Gastroesophageal sphincter (tissue), 4 donors: ENCODE measurements around the gene CYP1B1. TPM values are rescaled to one million over a fixed set of nuclear protein-coding genes. Genes with fewer than 3 reads are reported as not detected.
"Not testable (repeated sequence)": the region's sequence is repeated elsewhere in the genome, so short reads cannot be mapped to it uniquely, and the experiment has no call there.

Experiments
- ATAC-seq: fragments of 150-250 bp; one replicate; pipeline ENCODE4 v1.9.1; 2016; ENCODE audit warnings: mild to moderate bottlenecking, moderate library complexity
- H3K27ac ChIP-seq, 4 donors: fragments of 200-600 bp; sonication (generic) in 3 of 4; 1 replicate in 3 of 4; 2 replicates in 1 of 4; pipeline ENCODE4 v1.5.1; 2016 to 2019
- H3K27me3 ChIP-seq: fragments of 200-600 bp; sonication (generic); one replicate; pipeline ENCODE4 v1.5.1; 2019
- H3K36me3 ChIP-seq, 2 donors: fragments of 200-600 bp; sonication (generic); one replicate each; pipeline ENCODE4 v1.5.1; 2019; ENCODE audit warnings: control low read depth in 1 of 2
- H3K4me1 ChIP-seq, 3 donors: fragments of 200-600 bp; sonication (generic); 1 replicate in 2 of 3; 2 replicates in 1 of 3; pipeline ENCODE4 v1.5.1; 2016 to 2019; ENCODE audit warnings: control low read depth in 2 of 3
- H3K4me3 ChIP-seq, 2 donors: fragments of 200-600 bp; sonication (generic); one replicate each; pipeline ENCODE4 v1.5.1; 2019; ENCODE audit warnings: mild to moderate bottlenecking in 1 of 2, moderate library complexity in 1 of 2
- H3K9me3 ChIP-seq, 3 donors: fragments of 200-600 bp; sonication (generic); one replicate each; pipeline ENCODE4 v1.5.1; 2017 to 2019; ENCODE audit warnings: control low read depth in 2 of 3
- EP300 ChIP-seq: sonication (generic); formaldehyde crosslinking; IDR thresholded peaks from one replicate; pipeline ENCODE4 v1.6.1; 2017; ENCODE audit warnings: antibody characterized with exemption, mild to moderate bottlenecking
- POLR2A ChIP-seq, 2 donors: fragments of 450-650 bp; IDR thresholded peaks; one replicate each; pipeline ENCODE4 v1.6.1; 2017; ENCODE audit warnings: antibody characterized with exemption in 2 of 2, mild to moderate bottlenecking in 2 of 2, moderate library complexity in 1 of 2
- POLR2AphosphoS5 ChIP-seq: sonication (generic); formaldehyde crosslinking; IDR thresholded peaks from one replicate; pipeline ENCODE4 v1.6.1; 2017; ENCODE audit warnings: antibody characterized with exemption
- WGBS, 2 donors: methylation state at CpG; one replicate each; pipeline ENCODE4 v1.1.5; 2018; ENCODE audit warnings: low coverage in 1 of 2; 5-methylcytosine and 5-hydroxymethylcytosine counted together
- total RNA-seq, 4 donors: library from RNA; depleted of rRNA; stranded (reverse); fragments of >200 nt; gene quantifications; one replicate each; pipeline ENCODE4 v1.1.0, GENCODE V29; 2016
- TF ChIP-seq, protein P1 (sequence below), 4 experiments: fragments of 200-600 bp in 2 of 4; fragments of 450-650 bp in 2 of 4; sonication (generic) in 1 of 4; IDR thresholded peaks; one replicate each; pipeline ENCODE4 v1.5.1; 2017 to 2019; ENCODE audit warnings: antibody characterized with exemption in 4 of 4, mild to moderate bottlenecking in 2 of 4, moderate library complexity in 2 of 4

Gene CYP1B1
- total RNA-seq, 4 donors from 2014 or later = 19.5 to 156 (median 35.6) TPM

DNA sequence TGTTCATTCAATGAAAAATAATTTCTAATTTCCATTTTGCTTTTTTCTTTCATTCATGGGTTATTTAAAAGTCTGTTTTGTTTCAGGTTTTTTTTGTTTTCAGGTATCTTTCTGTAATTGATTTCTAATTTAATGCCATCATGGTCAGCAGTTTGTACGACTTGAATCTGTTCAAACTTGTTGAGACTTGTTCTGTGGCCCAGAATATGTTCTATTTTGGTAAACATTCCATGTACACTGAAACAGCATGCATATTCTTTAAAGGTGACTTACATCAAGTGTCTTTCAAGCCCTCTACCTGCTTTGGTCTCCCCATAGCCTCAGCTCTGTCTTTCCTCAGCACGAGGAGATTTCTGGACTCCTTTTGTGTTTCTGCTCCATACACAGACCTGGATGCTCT lies 49.1 kb downstream of the CYP1B1 start:
- no peak overlapping the region for H3K27ac ChIP-seq
- H3K4me3 ChIP-seq = no peak overlapping the region
- H3K27me3 ChIP-seq = no peaks in the 10 kb centered on the region
- no peak for TF ChIP-seq POLR2A (IDR thresholded peaks at IDR 0.05)
- no peak for TF ChIP-seq POLR2AphosphoS5
- TF ChIP-seq EP300 = no peak
- WGBS, 2 donors = 66 to 82% methylated on average over 2 of the region's 2 CpGs
- ATAC-seq = no peak
- no peaks in the 10 kb centered on the region for H3K36me3 ChIP-seq
- no peaks in the 10 kb centered on the region for H3K4me1 ChIP-seq
- no peaks in the 10 kb centered on the region for H3K9me3 ChIP-seq

DNA sequence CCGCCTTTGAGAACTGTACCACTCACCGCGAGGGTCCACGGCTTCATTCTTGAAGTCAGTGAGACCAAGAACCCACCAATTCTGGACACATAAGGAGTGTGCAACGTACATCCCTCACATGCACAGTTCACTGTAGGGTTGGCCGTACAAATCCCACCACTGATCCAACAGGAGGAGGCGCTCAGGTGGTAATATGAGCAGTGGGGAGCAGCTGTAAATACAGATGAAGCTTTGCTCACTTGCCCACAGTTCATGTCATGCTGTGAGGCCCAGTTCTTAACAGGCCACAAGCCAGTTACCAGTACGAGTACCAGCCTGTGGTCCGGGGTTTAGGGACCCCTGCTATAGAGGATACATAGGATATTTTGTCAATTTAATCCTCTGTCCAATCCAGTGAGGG lies 54.4 kb downstream of the CYP1B1 start:
- H3K36me3 ChIP-seq = no peaks in the 10 kb centered on the region
- H3K27me3 ChIP-seq = no peaks in the 10 kb centered on the region
- WGBS, 2 donors = 63 to 100% methylated on average over 2 of the region's 9 CpGs
- H3K9me3 ChIP-seq = no peaks in the 10 kb centered on the region
- H3K4me3 ChIP-seq = no peak overlapping the region
- no peak overlapping the region for H3K27ac ChIP-seq
- no peak for ATAC-seq
- no peak for TF ChIP-seq POLR2A (IDR thresholded peaks at IDR 0.05)
- no peak for TF ChIP-seq EP300
- TF ChIP-seq, protein P1, sequence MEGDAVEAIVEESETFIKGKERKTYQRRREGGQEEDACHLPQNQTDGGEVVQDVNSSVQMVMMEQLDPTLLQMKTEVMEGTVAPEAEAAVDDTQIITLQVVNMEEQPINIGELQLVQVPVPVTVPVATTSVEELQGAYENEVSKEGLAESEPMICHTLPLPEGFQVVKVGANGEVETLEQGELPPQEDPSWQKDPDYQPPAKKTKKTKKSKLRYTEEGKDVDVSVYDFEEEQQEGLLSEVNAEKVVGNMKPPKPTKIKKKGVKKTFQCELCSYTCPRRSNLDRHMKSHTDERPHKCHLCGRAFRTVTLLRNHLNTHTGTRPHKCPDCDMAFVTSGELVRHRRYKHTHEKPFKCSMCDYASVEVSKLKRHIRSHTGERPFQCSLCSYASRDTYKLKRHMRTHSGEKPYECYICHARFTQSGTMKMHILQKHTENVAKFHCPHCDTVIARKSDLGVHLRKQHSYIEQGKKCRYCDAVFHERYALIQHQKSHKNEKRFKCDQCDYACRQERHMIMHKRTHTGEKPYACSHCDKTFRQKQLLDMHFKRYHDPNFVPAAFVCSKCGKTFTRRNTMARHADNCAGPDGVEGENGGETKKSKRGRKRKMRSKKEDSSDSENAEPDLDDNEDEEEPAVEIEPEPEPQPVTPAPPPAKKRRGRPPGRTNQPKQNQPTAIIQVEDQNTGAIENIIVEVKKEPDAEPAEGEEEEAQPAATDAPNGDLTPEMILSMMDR (IDR thresholded peaks at IDR 0.05) = no peak
- no peak for TF ChIP-seq POLR2AphosphoS5
- H3K4me1 ChIP-seq = no peaks in the 10 kb centered on the region

DNA sequence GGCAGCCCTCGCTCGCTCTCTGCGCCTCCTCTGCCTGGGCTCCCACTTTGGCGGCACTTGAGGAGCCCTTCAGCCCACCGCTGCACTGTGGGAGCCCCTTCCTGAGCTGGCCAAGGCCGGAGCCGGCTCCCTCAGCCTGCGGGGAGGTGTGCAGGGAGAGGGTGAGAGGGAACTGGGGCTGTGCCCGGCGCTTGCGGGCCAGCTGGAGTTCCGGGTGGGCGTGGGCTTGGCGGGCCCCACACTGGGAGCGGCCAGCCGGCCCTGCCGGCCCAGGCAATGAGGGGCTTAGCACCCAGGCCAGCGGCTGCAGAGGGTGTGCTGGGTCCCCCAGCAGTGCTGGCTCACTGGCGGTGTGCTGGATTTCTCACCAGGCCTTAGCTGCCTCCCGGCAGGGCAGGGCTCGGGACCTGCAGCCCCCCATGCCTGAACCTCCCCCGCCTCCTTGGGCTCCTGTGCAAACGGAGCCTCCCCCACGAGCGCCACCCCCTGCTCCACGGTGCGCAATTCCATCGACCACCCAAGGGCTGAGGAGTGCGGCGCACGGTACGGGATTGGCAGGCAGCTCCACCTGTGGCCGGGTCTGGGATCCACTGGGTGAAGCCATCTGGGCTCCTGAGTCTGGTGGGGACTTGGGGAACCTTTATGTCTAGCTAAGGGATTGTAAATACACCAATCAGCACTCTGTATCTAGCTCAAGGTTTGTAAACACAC lies 55.4 kb downstream of the CYP1B1 start:
- H3K36me3 ChIP-seq, ATAC-seq: not testable (repeated sequence)
- WGBS, 2 donors = no CpG with 5 or more reads among the region's 33 CpGs

DNA sequence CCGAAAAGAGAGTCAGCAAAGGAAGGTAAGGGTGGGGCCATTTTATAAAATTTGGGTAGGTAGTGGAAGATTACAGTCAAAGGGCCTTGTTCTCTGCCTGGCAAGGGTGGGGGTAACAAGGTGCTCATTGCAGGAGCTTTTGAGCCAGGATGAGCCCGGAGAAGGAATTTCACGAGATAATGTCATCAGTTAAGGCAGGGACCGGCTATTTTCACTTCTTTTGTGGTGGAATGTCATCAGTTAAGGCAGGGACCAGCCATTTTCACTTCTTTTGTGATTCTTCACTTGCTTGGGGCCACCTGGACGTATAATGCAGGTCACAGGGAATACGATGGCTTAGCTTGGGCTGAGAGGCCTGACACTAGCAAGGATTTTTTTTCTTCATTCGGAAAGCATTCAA lies 58.1 kb downstream of the CYP1B1 start:
- no peaks in the 10 kb centered on the region for H3K27me3 ChIP-seq
- no peak overlapping the region for H3K27ac ChIP-seq
- H3K36me3 ChIP-seq = no peaks in the 10 kb centered on the region
- no peak for ATAC-seq
- H3K4me1 ChIP-seq = no peaks in the 10 kb centered on the region
- H3K9me3 ChIP-seq = no peaks in the 10 kb centered on the region
- H3K4me3 ChIP-seq = no peak overlapping the region
- TF ChIP-seq EP300 = no peak
- TF ChIP-seq, protein P1 (IDR thresholded peaks at IDR 0.05) = no peak
- no peak for TF ChIP-seq POLR2AphosphoS5
- no peak for TF ChIP-seq POLR2A (IDR thresholded peaks at IDR 0.05)
- 90 to 94% methylated on average over 4 to 7 of the region's 7 CpGs for WGBS, 2 donors

More for the DNA sequence above, 55.4 kb downstream of the CYP1B1 start:
- H3K27ac ChIP-seq, H3K4me1 ChIP-seq, H3K9me3 ChIP-seq, H3K27me3 ChIP-seq, H3K4me3 ChIP-seq: not testable (repeated sequence)

Other genes with a start within 250 kb of the CYP1B1 start
- gene RMDN2, start 150.9 kb downstream of the CYP1B1 start, total RNA-seq = 10 to 100 TPM in 3 of 4 donors, 1 to 10 TPM in 1; 9.3 to 12.5 (median 11.4) TPM